PFSK-1 (cell line): ENCODE results near the gene WASL.

ENCODE experiments used
- FOXP2 ChIP-seq: optimal IDR thresholded peaks from 2 replicates; pipeline ENCODE3; 2011; ENCODE audit warnings: borderline replicate concordance, control low read depth, inconsistent platforms; ENCODE audit not compliant: insufficient read depth; ENCODE audit errors: extremely low read length, extremely low read depth
- POLR2AphosphoS5 ChIP-seq: IDR thresholded peaks from 2 replicates; pipeline ENCODE4 v1.6.1; 2012; ENCODE audit warnings: low read depth, mild to moderate bottlenecking, control low read depth, low read length, moderate library complexity
- SIN3A ChIP-seq: IDR thresholded peaks from 2 replicates; pipeline ENCODE4 v1.6.1; 2012; ENCODE audit warnings: mild to moderate bottlenecking, low read length, moderate library complexity, borderline replicate concordance; ENCODE audit not compliant: insufficient read depth
- TAF1 ChIP-seq: IDR thresholded peaks from 2 replicates; pipeline ENCODE4 v1.6.1; 2012; ENCODE audit warnings: low read length, control low read depth, borderline replicate concordance; ENCODE audit not compliant: insufficient read depth
- TF ChIP-seq, protein P1 (sequence below), 2 experiments: IDR thresholded peaks; 2 replicates each; pipeline versions ENCODE4 v1.6.1 to v1.8.0; 2011 to 2012; ENCODE audit warnings: low read depth in 2 of 2, low read length in 2 of 2, control low read depth in 1 of 2, inconsistent platforms in 1 of 2, mild to moderate bottlenecking in 1 of 2, moderate library complexity in 1 of 2; ENCODE audit not compliant: insufficient read depth in 1 of 2

Gene WASL

DNA sequence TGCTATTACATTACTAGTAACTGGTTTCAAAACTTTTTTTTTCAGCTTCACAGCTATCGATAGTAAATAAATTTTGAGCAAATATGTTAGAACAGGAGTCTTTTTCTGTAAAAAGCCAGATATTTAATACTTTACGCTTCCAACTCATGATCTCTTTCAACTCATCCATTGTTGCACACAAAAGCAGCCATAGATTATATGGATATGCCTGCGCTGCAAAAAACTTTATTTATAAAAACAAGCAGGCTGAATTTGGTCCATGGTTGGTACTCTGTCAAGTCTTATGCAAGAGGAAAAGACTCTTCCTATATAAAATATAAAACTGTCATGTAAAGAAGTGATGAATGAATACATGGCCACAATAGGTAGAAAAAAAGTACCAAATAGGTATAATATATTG, 31.1 kb downstream of the WASL start:
- TF ChIP-seq POLR2AphosphoS5: no peak
- TF ChIP-seq, protein P1, sequence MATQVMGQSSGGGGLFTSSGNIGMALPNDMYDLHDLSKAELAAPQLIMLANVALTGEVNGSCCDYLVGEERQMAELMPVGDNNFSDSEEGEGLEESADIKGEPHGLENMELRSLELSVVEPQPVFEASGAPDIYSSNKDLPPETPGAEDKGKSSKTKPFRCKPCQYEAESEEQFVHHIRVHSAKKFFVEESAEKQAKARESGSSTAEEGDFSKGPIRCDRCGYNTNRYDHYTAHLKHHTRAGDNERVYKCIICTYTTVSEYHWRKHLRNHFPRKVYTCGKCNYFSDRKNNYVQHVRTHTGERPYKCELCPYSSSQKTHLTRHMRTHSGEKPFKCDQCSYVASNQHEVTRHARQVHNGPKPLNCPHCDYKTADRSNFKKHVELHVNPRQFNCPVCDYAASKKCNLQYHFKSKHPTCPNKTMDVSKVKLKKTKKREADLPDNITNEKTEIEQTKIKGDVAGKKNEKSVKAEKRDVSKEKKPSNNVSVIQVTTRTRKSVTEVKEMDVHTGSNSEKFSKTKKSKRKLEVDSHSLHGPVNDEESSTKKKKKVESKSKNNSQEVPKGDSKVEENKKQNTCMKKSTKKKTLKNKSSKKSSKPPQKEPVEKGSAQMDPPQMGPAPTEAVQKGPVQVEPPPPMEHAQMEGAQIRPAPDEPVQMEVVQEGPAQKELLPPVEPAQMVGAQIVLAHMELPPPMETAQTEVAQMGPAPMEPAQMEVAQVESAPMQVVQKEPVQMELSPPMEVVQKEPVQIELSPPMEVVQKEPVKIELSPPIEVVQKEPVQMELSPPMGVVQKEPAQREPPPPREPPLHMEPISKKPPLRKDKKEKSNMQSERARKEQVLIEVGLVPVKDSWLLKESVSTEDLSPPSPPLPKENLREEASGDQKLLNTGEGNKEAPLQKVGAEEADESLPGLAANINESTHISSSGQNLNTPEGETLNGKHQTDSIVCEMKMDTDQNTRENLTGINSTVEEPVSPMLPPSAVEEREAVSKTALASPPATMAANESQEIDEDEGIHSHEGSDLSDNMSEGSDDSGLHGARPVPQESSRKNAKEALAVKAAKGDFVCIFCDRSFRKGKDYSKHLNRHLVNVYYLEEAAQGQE (IDR thresholded peaks at IDR 0.05; ENCODE audit: insufficient read depth in 1 of 2, low read depth in 2 of 2, low read length in 2 of 2): no peak
- TF ChIP-seq SIN3A: no peak
- TF ChIP-seq FOXP2: no peak
- TF ChIP-seq TAF1: no peak

- TF ChIP-seq, protein P1 (IDR thresholded peaks at IDR 0.05; ENCODE audit: insufficient read depth in 1 of 2, low read depth in 2 of 2, low read length in 2 of 2): no peak
- no peak for TF ChIP-seq POLR2AphosphoS5
- no peak for TF ChIP-seq FOXP2
- no peak for TF ChIP-seq SIN3A
- no peak for TF ChIP-seq TAF1
Observed at GRCh38 chr7:123716877-123717276, 31.9 kb downstream of the WASL start.

DNA sequence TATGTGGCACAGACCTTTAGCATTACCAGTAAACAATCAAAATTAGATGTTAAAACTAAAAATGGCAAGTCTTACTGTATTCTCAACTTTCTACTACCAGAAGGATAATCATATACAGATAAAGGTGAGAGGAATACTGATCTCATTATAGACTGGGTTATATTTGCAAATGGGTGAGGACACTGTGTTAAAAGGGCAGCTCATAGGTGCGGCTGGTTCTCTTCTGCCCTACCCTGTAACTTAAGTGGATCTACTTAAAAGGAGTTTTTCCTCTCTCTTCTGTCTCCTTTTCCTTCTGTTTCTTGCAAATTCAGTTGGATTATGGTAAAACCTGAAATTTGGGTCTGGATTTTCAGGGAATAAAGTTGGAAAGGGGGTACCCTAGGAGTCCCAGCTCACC, 33.0 kb downstream of the WASL start:
- TF ChIP-seq, protein P1 (IDR thresholded peaks at IDR 0.05; ENCODE audit: insufficient read depth in 1 of 2, low read depth in 2 of 2, low read length in 2 of 2): no peak
- TF ChIP-seq POLR2AphosphoS5 (no peak), FOXP2 (no peak), TAF1 (no peak), SIN3A (no peak)

- TF ChIP-seq TAF1 (no peak), POLR2AphosphoS5 (no peak), SIN3A (no peak), FOXP2 (no peak)
- TF ChIP-seq, protein P1 (IDR thresholded peaks at IDR 0.05; ENCODE audit: insufficient read depth in 1 of 2, low read depth in 2 of 2, low read length in 2 of 2): no peak
Observed at GRCh38 chr7:123715198-123715597, 33.6 kb downstream of the WASL start.

- TF ChIP-seq TAF1 (no peak), POLR2AphosphoS5 (no peak), SIN3A (no peak), FOXP2 (no peak)
- TF ChIP-seq, protein P1 (IDR thresholded peaks at IDR 0.05; ENCODE audit: insufficient read depth in 1 of 2, low read depth in 2 of 2, low read length in 2 of 2): no peak
Observed at GRCh38 chr7:123714296-123715080, 34.3 kb downstream of the WASL start.
